Muscle of arm (tissue), 12 donors: ENCODE results near the gene TTLL10. TPM values are rescaled to one million over a fixed set of nuclear protein-coding genes. Genes with fewer than 3 reads are reported as not detected.
"Not testable (repeated sequence)": the region's sequence is repeated elsewhere in the genome, so short reads cannot be mapped to it uniquely, and the experiment has no call there.

Experiments
- DNase-seq: peaks from one replicate; pipeline ENCODE4 v3.0.0-alpha.2; 2013
- polyA plus RNA-seq, 12 donors: library from polyadenylated mRNA; unstranded; fragments of 120-200 nt; gene quantifications; one replicate each; pipeline ENCODE4 v1.2.1, GENCODE V29; 2013; ENCODE audit not compliant: insufficient read length in 12 of 12

Gene TTLL10
- polyA plus RNA-seq, 12 donors = 0.10 to 0.72 (median 0.33) TPM; not detected in 5

GRCh38 chr1:1171161-1171545, 2.5 kb upstream of the TTLL10 start:
- DNase-seq = no peak

GRCh38 chr1:1171546-1172340, 1.9 kb upstream of the TTLL10 start:
- DNase-seq = no peak

GRCh38 chr1:1173061-1173792, 453 bp upstream of the TTLL10 start:
- no peak for DNase-seq

- no peak for DNase-seq
These were observed 1.8 kb downstream of the TTLL10 start for GRCh38 chr1:1175221-1176062.

- not testable (repeated sequence) for DNase-seq
These were observed 2.5 kb downstream of the TTLL10 start for GRCh38 chr1:1176063-1176761.

GRCh38 chr1:1176931-1177330, 3.3 kb downstream of the TTLL10 start:
- no peak for DNase-seq

- no peak for DNase-seq
These were observed 3.9 kb downstream of the TTLL10 start for GRCh38 chr1:1177452-1178206.

- DNase-seq = no peak
These were observed 5.2 kb downstream of the TTLL10 start for GRCh38 chr1:1178794-1179331.

GRCh38 chr1:1179346-1179982, 5.8 kb downstream of the TTLL10 start:
- no peak for DNase-seq

GRCh38 chr1:1179983-1180861, 6.5 kb downstream of the TTLL10 start:
- no peak for DNase-seq

GRCh38 chr1:1181129-1181937, 7.7 kb downstream of the TTLL10 start:
- DNase-seq = no peak

- DNase-seq = no peak
These were observed 8.3 kb downstream of the TTLL10 start for GRCh38 chr1:1181938-1182410.

- DNase-seq = no peak
These were observed 9.0 kb downstream of the TTLL10 start for GRCh38 chr1:1182491-1183220.

GRCh38 chr1:1183221-1183747, 9.6 kb downstream of the TTLL10 start:
- DNase-seq = no peak

GRCh38 chr1:1183833-1184775, 10.4 kb downstream of the TTLL10 start:
- DNase-seq = no peak
